ENCODE measurements around the gene UQCRC2.

GRCh38 chr16:22004341-22004740, 51.2 kb downstream of the UQCRC2 start:
- TF ChIP-seq EZH2 (IDR thresholded peaks at IDR 0.05; ENCODE audit: borderline replicate concordance, insufficient read depth, low read length, poor library complexity, severe bottlenecking) (no peak), TAF1 (IDR thresholded peaks at IDR 0.05; ENCODE audit: low read depth) (no peak), POLR2AphosphoS5 (IDR thresholded peaks at IDR 0.05) (no peak), RAD21 (conservative IDR thresholded peaks at IDR 0.05) (no peak), CTCF (IDR thresholded peaks at IDR 0.05; ENCODE audit: poor library complexity, severe bottlenecking) (no peak), EP300 (conservative IDR thresholded peaks at IDR 0.05; ENCODE audit: poor library complexity, severe bottlenecking) (no peak), MXI1 (conservative IDR thresholded peaks at IDR 0.05; ENCODE audit: poor library complexity, severe bottlenecking) (no peak), SMC3 (conservative IDR thresholded peaks at IDR 0.05; ENCODE audit: poor library complexity) (no peak), REST (IDR thresholded peaks at IDR 0.05; ENCODE audit: borderline replicate concordance) (no peak)

Measured in neural cell (in vitro differentiated cells).